H1 (cell line): ENCODE data around the gene ARHGAP21. TPM values are rescaled to one million over a fixed set of nuclear protein-coding genes. Genes with fewer than 3 reads are reported as not detected.

Source experiments
- CTCF ChIA-PET: fragments of 300-600 bp; sonication (Branson Sonifier 250); formaldehyde crosslinking; loops from one replicate; lab custom pipeline; 2021; ENCODE audit not compliant: partially characterized antibody; lab: Charles Lee
- POLR2A ChIA-PET: fragments of 300-600 bp; sonication (Branson Sonifier 250); formaldehyde crosslinking; loops from one replicate; lab custom pipeline; 2021; ENCODE audit warnings: inconsistent platforms; ENCODE audit not compliant: partially characterized antibody; lab: Charles Lee
- DNase-seq, 2 experiments: peaks; one replicate each; pipeline versions ENCODE4 v3.0.0 to v3.0.0-alpha.2; 2010 to 2022; ENCODE audit warnings: low spot score in 2 of 2, low read depth in 1 of 2, mixed read lengths in 1 of 2
- FAIRE-seq: peaks from 2 replicates; lab custom pipeline; 2011; peaks lifted over from hg19 to GRCh38; lab: Jason Lieb, UNC
- H2AFZ ChIP-seq: 2 replicates; pipeline ENCODE4 v1.8.1; 2012; ENCODE audit warnings: low read length, inconsistent platforms
- H2AK5ac ChIP-seq: 2 replicates; pipeline ENCODE4 v1.6.1; 2013; ENCODE audit warnings: low read depth, low read length
- H2BK120ac ChIP-seq: replicated peaks from 2 replicates; pipeline ENCODE3; 2013; ENCODE audit warnings: low read depth, low read length, inconsistent platforms
- H2BK12ac ChIP-seq: 2 replicates; pipeline ENCODE4 v1.6.1; 2013; ENCODE audit warnings: low read depth, low read length
- H2BK15ac ChIP-seq: 2 replicates; pipeline ENCODE4 v1.6.1; 2013; ENCODE audit warnings: low read length
- H2BK20ac ChIP-seq: 2 replicates; pipeline ENCODE4 v1.6.1; 2013; ENCODE audit warnings: low read length
- H2BK5ac ChIP-seq: 2 replicates; pipeline ENCODE4 v1.6.1; 2013; ENCODE audit warnings: low read depth, low read length
- H3K14ac ChIP-seq: 2 replicates; pipeline ENCODE4 v1.6.1; 2013; ENCODE audit warnings: inconsistent platforms; ENCODE audit not compliant: insufficient read length
- H3K18ac ChIP-seq: 2 replicates; pipeline ENCODE4 v1.6.1; 2013; ENCODE audit warnings: low read length; ENCODE audit errors: extremely low read depth
- H3K23ac ChIP-seq: 2 replicates; pipeline ENCODE4 v1.6.1; 2013; ENCODE audit warnings: inconsistent platforms; ENCODE audit not compliant: insufficient read length
- H3K23me2 ChIP-seq: 2 replicates; pipeline ENCODE4 v1.6.1; 2013; ENCODE audit warnings: low read depth, low read length
- H3K27ac ChIP-seq: 2 replicates; pipeline ENCODE4 v1.6.1; 2011; ENCODE audit warnings: low read depth, low read length, inconsistent platforms
- H3K27me3 ChIP-seq, 4 experiments: replicated peaks in 1 of 4; 1 replicate in 1 of 4; 2 replicates in 3 of 4; pipeline versions ENCODE4 v1.6.1 to v1.8.1; 2011 to 2013; ENCODE audit warnings: low read length in 3 of 4, mild to moderate bottlenecking in 3 of 4, inconsistent platforms in 2 of 4, mixed read lengths in 2 of 4, moderate library complexity in 1 of 4; ENCODE audit not compliant: control insufficient read depth in 3 of 4, insufficient read depth in 3 of 4; ENCODE audit errors: extremely low read depth in 1 of 4
- H3K36me3 ChIP-seq, 4 experiments: 2 replicates each; pipeline versions ENCODE4 v1.6.1 to v1.8.1; 2011 to 2013; ENCODE audit warnings: mild to moderate bottlenecking in 4 of 4, low read length in 3 of 4, moderate library complexity in 2 of 4, control low read depth in 1 of 4, inconsistent platforms in 1 of 4; ENCODE audit not compliant: insufficient read depth in 4 of 4, control insufficient read depth in 2 of 4
- H3K4ac ChIP-seq: replicated peaks from 2 replicates; pipeline ENCODE3; 2013; ENCODE audit warnings: low read length, low read depth, mixed read lengths, inconsistent platforms; ENCODE audit not compliant: insufficient read length
- H3K4me1 ChIP-seq, 4 experiments: replicated peaks in 1 of 4; 1 replicate in 1 of 4; 2 replicates in 3 of 4; pipeline versions ENCODE4 v1.6.1 to v1.8.1; 2011 to 2013; ENCODE audit warnings: low read length in 3 of 4, inconsistent platforms in 2 of 4, mixed read lengths in 1 of 4; ENCODE audit not compliant: insufficient read depth in 4 of 4, control insufficient read depth in 3 of 4
- H3K4me2 ChIP-seq, 2 experiments: 2 replicates each; pipeline versions ENCODE4 v1.6.1 to v1.8.1; 2011 to 2013; ENCODE audit warnings: low read depth in 2 of 2, low read length in 2 of 2, control low read depth in 1 of 2, inconsistent platforms in 1 of 2, mild to moderate bottlenecking in 1 of 2; ENCODE audit not compliant: insufficient read depth in 1 of 2
- H3K4me3 ChIP-seq, 4 experiments: fragments of 200-600, 300-600 bp in 1 of 4; sonication (generic), shearing (Covaris generic), sonication (Bioruptor Twin) in 1 of 4; 2 replicates each; pipeline versions ENCODE4 v1.5.1 to v1.8.1; 2011 to 2016; ENCODE audit warnings: low read length in 4 of 4, low read depth in 3 of 4, control low read depth in 2 of 4, inconsistent platforms in 2 of 4, mild to moderate bottlenecking in 2 of 4, mixed read lengths in 1 of 4, moderate library complexity in 1 of 4; ENCODE audit not compliant: insufficient read depth in 2 of 4; ENCODE audit errors: extremely low read depth in 1 of 4
- H3K56ac ChIP-seq: replicated peaks from 2 replicates; pipeline ENCODE3; 2013; ENCODE audit warnings: low read depth, mild to moderate bottlenecking, mixed read lengths, low read length, inconsistent platforms; ENCODE audit not compliant: insufficient read length
- H3K79me1 ChIP-seq: 2 replicates; pipeline ENCODE4 v1.6.1; 2013; ENCODE audit warnings: low read depth, low read length, control low read depth
- H3K79me2 ChIP-seq, 2 experiments: 2 replicates each; pipeline versions ENCODE4 v1.6.1 to v1.8.1; 2012 to 2013; ENCODE audit warnings: low read length in 2 of 2, mild to moderate bottlenecking in 2 of 2, inconsistent platforms in 1 of 2; ENCODE audit not compliant: insufficient read depth in 2 of 2, control insufficient read depth in 1 of 2
- H3K9ac ChIP-seq, 4 experiments: replicated peaks in 1 of 4; 1 replicate in 1 of 4; 2 replicates in 3 of 4; pipeline versions ENCODE4 v1.6.1 to v1.8.1; 2011 to 2013; ENCODE audit warnings: low read depth in 3 of 4, low read length in 3 of 4, control low read depth in 2 of 4, mild to moderate bottlenecking in 2 of 4, moderate library complexity in 2 of 4, inconsistent platforms in 1 of 4; ENCODE audit errors: extremely low read depth in 1 of 4
- H3K9me3 ChIP-seq, 2 experiments: 2 replicates each; pipeline versions ENCODE4 v1.6.1 to v1.8.1; 2012 to 2013; ENCODE audit warnings: mild to moderate bottlenecking in 2 of 2, moderate library complexity in 2 of 2, control low read depth in 1 of 2, inconsistent platforms in 1 of 2, low read depth in 1 of 2, low read length in 1 of 2, mixed read lengths in 1 of 2; ENCODE audit not compliant: insufficient read depth in 2 of 2
- H4K20me1 ChIP-seq, 2 experiments: replicated peaks in 1 of 2; 2 replicates each; pipeline versions ENCODE3 to v1.8.1; 2011 to 2013; ENCODE audit warnings: inconsistent platforms in 2 of 2, low read length in 2 of 2, mild to moderate bottlenecking in 1 of 2; ENCODE audit not compliant: insufficient read depth in 2 of 2, control insufficient read depth in 1 of 2
- H4K5ac ChIP-seq: 2 replicates; pipeline ENCODE4 v1.6.1; 2013; ENCODE audit warnings: low read length, low read depth, mixed read lengths, inconsistent platforms; ENCODE audit not compliant: insufficient read length
- H4K8ac ChIP-seq: 2 replicates; pipeline ENCODE4 v1.8.0; 2013; ENCODE audit warnings: mild to moderate bottlenecking, moderate library complexity, low read length, inconsistent platforms; ENCODE audit not compliant: insufficient read depth; ENCODE audit errors: extremely low read depth
- H4K91ac ChIP-seq: replicated peaks from 2 replicates; pipeline ENCODE3; 2013; ENCODE audit warnings: low read length, mixed read lengths, inconsistent platforms; ENCODE audit not compliant: insufficient read length
- SAP30 ChIP-seq: fragments of 300-600 bp; sonication (generic); IDR thresholded peaks from 2 replicates; pipeline ENCODE4 v1.7.1; 2012; ENCODE audit warnings: low read length, moderate library complexity, mild to moderate bottlenecking, inconsistent platforms; ENCODE audit not compliant: insufficient read depth, insufficient replicate concordance
- whole genome bisulfite sequencing, 2 experiments: shearing (Covaris generic) in 1 of 2; methylation state at CpG; one replicate each; pipeline versions ENCODE4 v1.1.6 to v1.1.7; 2013 to 2015; ENCODE audit warnings: low lambda C conversion rate in 2 of 2, mixed read lengths in 2 of 2, inconsistent platforms in 1 of 2, low coverage in 1 of 2, missing lambda C conversion rate in 1 of 2; ENCODE audit not compliant: insufficient replicate concordance in 2 of 2, insufficient coverage in 1 of 2, insufficient read length in 1 of 2; ENCODE audit errors: extremely low coverage in 1 of 2, missing lambda C conversion rate in 1 of 2; 5-methylcytosine and 5-hydroxymethylcytosine counted together
- polyA plus RNA-seq, 7 experiments: library from polyadenylated mRNA; depleted of rRNA in 3 of 7; stranded (reverse) in 5 of 7; unstranded in 2 of 7; fragments of >200 nt in 5 of 7; fragments of 200-250 nt in 2 of 7; gene quantifications; 1 replicate in 5 of 7; 2 replicates in 1 of 7; 4 replicates in 1 of 7; pipeline versions ENCODE4 v1.2.1 to v1.2.3, GENCODE V29; 2011 to 2013; ENCODE audit warnings: missing spikeins in 2 of 7, mixed read lengths in 2 of 7
- total RNA-seq: library from RNA; stranded (reverse); fragmentation: NEBNext Ultra II Directional; extraction: Animal tissue kit (Norgen Biotek cat#: 25700); gene quantifications from 2 replicates; pipeline ENCODE4 v1.2.1, GENCODE V29; 2021

Gene ARHGAP21
- total and polyA plus RNA-seq, 2 of the 8 experiments (the other 6 are each of a cell fraction or from before 2014, with no cell fraction given) = 14.4 to 35.3 TPM

DNA sequence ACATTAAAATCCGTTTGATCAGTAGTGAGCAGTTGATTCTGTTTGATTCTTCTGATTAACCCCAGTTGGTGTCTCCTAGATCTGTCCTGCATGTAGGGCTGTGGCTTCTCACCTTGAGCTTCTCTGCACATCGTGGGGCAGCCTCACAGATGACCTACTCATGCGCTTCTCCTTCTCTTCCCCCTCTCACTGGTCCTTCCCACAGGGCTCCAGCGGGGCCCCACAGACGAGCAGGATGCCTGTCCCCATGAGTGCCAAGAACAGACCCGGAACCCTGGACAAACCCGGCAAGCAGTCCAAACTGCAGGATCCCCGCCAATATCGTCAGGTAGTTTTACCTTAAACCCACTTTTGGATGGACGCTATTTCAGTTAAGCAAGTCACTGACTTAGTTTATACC lies 178.9 kb downstream of the ARHGAP21 start:
- CTCF ChIA-PET = interaction anchor here (0.6 to 3.3 kb wide), 2 partner anchors 25 to 148 kb away, joined by 4 to 18 read pairs; no protein-coding TSS in a partner anchor

More for the DNA sequence above, 178.9 kb downstream of the ARHGAP21 start:
- POLR2A ChIA-PET = no interaction called here
- no peak for FAIRE-seq
- H4K20me1 ChIP-seq = peaks cover 0 to 1% of the 10 kb centered on the region in 2 experiments
- no peaks in the 10 kb centered on the region for H3K9me3 ChIP-seq
- no peak overlapping the region for H3K27ac ChIP-seq
- no peaks in the 10 kb centered on the region for H3K79me1 ChIP-seq
- no peak overlapping the region for H3K14ac ChIP-seq
- no peak overlapping the region for H3K4me2 ChIP-seq
- no peak overlapping the region for H3K56ac ChIP-seq
- no peak overlapping the region for H4K5ac ChIP-seq
- no peak overlapping the region for H2BK12ac ChIP-seq
- no peak overlapping the region for H3K9ac ChIP-seq
- no peaks in the 10 kb centered on the region for H3K27me3 ChIP-seq
- H3K23ac ChIP-seq = no peak overlapping the region
- no peaks in the 10 kb centered on the region for H3K23me2 ChIP-seq
- no peaks in the 10 kb centered on the region for H3K4me1 ChIP-seq
- H4K8ac ChIP-seq = no peak overlapping the region
- no peak overlapping the region for H2AFZ ChIP-seq
- no peak overlapping the region for H2BK120ac ChIP-seq
- TF ChIP-seq SAP30 = no peak
- no peak for DNase-seq
- no peak overlapping the region for H3K4me3 ChIP-seq
- H2BK15ac ChIP-seq = no peak overlapping the region
- H3K36me3 ChIP-seq = peaks cover 0 to 4% (median 0%) of the 10 kb centered on the region in 4 experiments; a peak in 3 of 8 replicates
- H2AK5ac ChIP-seq = no peak overlapping the region
- H3K79me2 ChIP-seq = no peaks in the 10 kb centered on the region
- H3K18ac ChIP-seq = no peak overlapping the region
- no peak overlapping the region for H4K91ac ChIP-seq
- no peak overlapping the region for H2BK20ac ChIP-seq
- no peak overlapping the region for H2BK5ac ChIP-seq
- H3K4ac ChIP-seq = no peak overlapping the region
- WGBS, 2 experiments = 93% methylated on average over 10 of the region's 10 CpGs; no CpG with 5 or more reads in 1 of the 2 experiments
